ENCODE measurements around the gene LRRC3C.

GRCh38 chr17:39925282-39926134, 2.0 kb upstream of the LRRC3C start:
- TF ChIP-seq EZH2phosphoT487 (IDR thresholded peaks at IDR 0.05; ENCODE audit: insufficient read depth, low read depth) (no peak), EZH2 (IDR thresholded peaks at IDR 0.05; ENCODE audit: insufficient read depth, poor library complexity, severe bottlenecking) (no peak)

All from GM23248 (cell line).